K562 (cell line): Measurements from ENCODE around the gene IL25. TPM values are rescaled to one million over a fixed set of nuclear protein-coding genes. Genes with fewer than 3 reads are reported as not detected.
A peak's percentile ranks its signal among the peaks of the same experiment; 100 is the strongest.

Experiments used
- ATAC-seq: fragments of 200-7000 bp; cut with Tn5 transposase; 3 replicates; pipeline ENCODE4 v1.9.1; 2020; ENCODE audit warnings: moderate library complexity
- BruUV-seq: library from RNA; stranded (reverse); fragments of 400-500 nt; replicated peaks from 2 replicates; lab custom pipeline; 2021; lab: Mats Ljungman, UMichigan
- CTCF ChIA-PET: fragments of 300-600 bp; formaldehyde crosslinking; extraction: SDS; loops from one replicate; lab custom pipeline; 2021; ENCODE audit warnings: low intra/inter-chr PET ratio; lab: Yijun Ruan, JAX
- POLR2A ChIA-PET: fragments of 300-600, 350-650 bp; sonication (Branson Sonifier 250); formaldehyde crosslinking; extraction: SDS; loops from one replicate; lab custom pipeline; 2021; ENCODE audit warnings: antibody characterized with exemption, inconsistent platforms; lab: Yijun Ruan, JAX
- DNase-seq, 4 experiments: peaks; one replicate each; pipeline versions ENCODE4 v3.0.0 to v3.0.0-alpha.2; 2011 to 2018; ENCODE audit warnings: low spot score in 3 of 4, mixed read lengths in 3 of 4; ENCODE audit errors: extremely low read depth in 1 of 4
- FAIRE-seq: peaks from 2 replicates; lab custom pipeline; 2011; peaks lifted over from hg19 to GRCh38; lab: Jason Lieb, UNC
- H2AFZ ChIP-seq: 2 replicates; pipeline ENCODE4 v1.6.0; 2011; ENCODE audit warnings: low read depth, low read length, control low read depth, inconsistent platforms
- H3K27ac ChIP-seq: fragments of 200-600 bp; 3 replicates; pipeline ENCODE4 v1.8.0; 2011; ENCODE audit warnings: low read depth, mild to moderate bottlenecking, control low read depth, inconsistent platforms, low read length, moderate library complexity, mixed read lengths; ENCODE audit errors: extremely low read depth
- H3K27me3 ChIP-seq, 2 experiments: fragments of 300-600 bp in 1 of 2; 2 replicates in 1 of 2; 3 replicates in 1 of 2; pipeline versions ENCODE4 v1.6.0 to v1.8.0; 2011; ENCODE audit warnings: inconsistent platforms in 2 of 2, low read length in 2 of 2, mild to moderate bottlenecking in 1 of 2, mixed read lengths in 1 of 2, moderate library complexity in 1 of 2; ENCODE audit not compliant: control insufficient read depth in 2 of 2, insufficient read depth in 2 of 2
- H3K36me3 ChIP-seq: fragments of 300-600 bp; 3 replicates; pipeline ENCODE4 v1.8.0; 2011; ENCODE audit warnings: mild to moderate bottlenecking, low read length, inconsistent platforms; ENCODE audit not compliant: control insufficient read depth, insufficient read depth
- H3K4me1 ChIP-seq, 2 experiments: fragments of 200-600 bp in 1 of 2; replicated peaks in 1 of 2; 2 replicates in 1 of 2; 3 replicates in 1 of 2; pipeline versions ENCODE4 v1.5.1 to v1.8.0; 2011; ENCODE audit warnings: inconsistent platforms in 2 of 2, low read length in 2 of 2, mild to moderate bottlenecking in 1 of 2, mixed read lengths in 1 of 2, moderate library complexity in 1 of 2; ENCODE audit not compliant: control insufficient read depth in 2 of 2, insufficient read depth in 2 of 2
- H3K4me2 ChIP-seq: 2 replicates; pipeline ENCODE4 v1.6.1; 2011; ENCODE audit warnings: low read length, control low read depth, inconsistent platforms, mixed read lengths; ENCODE audit not compliant: insufficient read depth
- H3K4me3 ChIP-seq: fragments of 200-600 bp; sonication (generic), shearing (Covaris generic); 2 replicates; pipeline ENCODE4 v1.5.1; 2016; ENCODE audit warnings: control low read depth, inconsistent platforms
- H3K79me2 ChIP-seq: fragments of 200-600 bp; 3 replicates; pipeline ENCODE4 v1.8.0; 2011; ENCODE audit warnings: low read length, inconsistent platforms; ENCODE audit not compliant: control insufficient read depth, insufficient read depth
- H3K9ac ChIP-seq, 2 experiments: 2 replicates each; pipeline versions ENCODE4 v1.6.0 to v1.6.1; 2011; ENCODE audit warnings: low read depth in 2 of 2, low read length in 2 of 2, control low read depth in 1 of 2, inconsistent platforms in 1 of 2, mild to moderate bottlenecking in 1 of 2, mixed read lengths in 1 of 2; ENCODE audit not compliant: insufficient read depth in 1 of 2
- H3K9me1 ChIP-seq: one replicate; pipeline ENCODE4 v1.6.0; 2011; ENCODE audit warnings: inconsistent platforms, mild to moderate bottlenecking, low read length, moderate library complexity; ENCODE audit not compliant: control insufficient read depth, insufficient read depth
- H3K9me3 ChIP-seq: replicated peaks from 2 replicates; pipeline ENCODE4 v1.5.1; 2011; ENCODE audit warnings: low read depth, low read length, inconsistent platforms; ENCODE audit not compliant: control insufficient read depth, insufficient read depth
- H4K20me1 ChIP-seq: replicated peaks from 2 replicates; pipeline ENCODE4 v1.6.1; 2011; ENCODE audit warnings: low read length, inconsistent platforms, mixed read lengths; ENCODE audit not compliant: control insufficient read depth, insufficient read depth
- MXD1 ChIP-seq: fragments of 250-450 bp; sonication (Bioruptor Pico); IDR thresholded peaks from 2 replicates; pipeline ENCODE4 v1.8.0; 2021; ENCODE audit warnings: borderline replicate concordance, mild to moderate bottlenecking, moderate library complexity; ENCODE audit not compliant: poor library complexity, severe bottlenecking
- ZNF263 ChIP-seq: sonication (generic); formaldehyde crosslinking; IDR thresholded peaks from 2 replicates; pipeline ENCODE4 v1.8.0; 2022; ENCODE audit warnings: mild to moderate bottlenecking, missing genetic modification reagents, borderline replicate concordance
- WGBS: fragments of 100-300 bp; shearing (Covaris generic); methylation state at CpG from one replicate; pipeline ENCODE4 v1.1.6; 2016; ENCODE audit warnings: low coverage, mixed read lengths; ENCODE audit not compliant: insufficient coverage; ENCODE audit errors: missing lambda C conversion rate; 5-methylcytosine and 5-hydroxymethylcytosine counted together
- in situ Hi-C: fragments of 300-500 bp; cut with MboI; formaldehyde crosslinking; loops from 4 replicates; pipeline ENCODE4 v1.15.0; 2018; ENCODE audit warnings: inconsistent platforms, mixed read lengths
- intact Hi-C: fragments of 100-400 bp; cut with micrococcal nuclease; formaldehyde crosslinking; loops from 2 replicates; pipeline ENCODE4 v1.14.2; 2022
- polyA plus RNA-seq, 8 experiments: library from polyadenylated mRNA; depleted of rRNA in 4 of 8; stranded (reverse) in 5 of 8; unstranded in 3 of 8; fragments of >200 nt; fragmentation: Nextera tagmentation in 2 of 8; fragmentation: Illumina TruSeq in 1 of 8; extraction: Ambion mirVana in 2 of 8; extraction: Trizol in 1 of 8; gene quantifications; 2 replicates each; pipeline versions ENCODE4 v1.2.1 to v1.2.3, GENCODE V29; 2011 to 2014; ENCODE audit warnings: inconsistent platforms in 1 of 8, missing spikeins in 1 of 8
- total RNA-seq, 7 experiments: library from RNA; depleted of rRNA in 6 of 7; stranded (reverse); fragments of >200 nt in 6 of 7; fragmentation: Illumina TruSeq in 2 of 7; extraction: Trizol in 2 of 7; gene quantifications; 2 replicates each; pipeline versions ENCODE4 v1.2.1 to v1.2.3, GENCODE V29; 2011 to 2021; ENCODE audit warnings: low replicate concordance in 1 of 7

The IL25 gene
- total and polyA plus RNA-seq, 9 of the 15 experiments (the other 6 are each of a cell fraction or from before 2014, with no cell fraction given), result not detected

- no peak for DNase-seq
- ATAC-seq, result no peak
- no peaks in the 10 kb centered on the region for H4K20me1 ChIP-seq
- no peaks in the 10 kb centered on the region for H3K79me2 ChIP-seq
- no peak for TF ChIP-seq MXD1 (CRISPR knock-in tag)
- TF ChIP-seq ZNF263 (CRISPR knock-in tag), result peak; percentile 91
- H3K4me3 ChIP-seq, result no peak overlapping the region
- H3K27ac ChIP-seq, result no peak overlapping the region
- H3K27me3 ChIP-seq, result peaks cover 14 to 87% of the 10 kb centered on the region in 2 experiments; a peak in 4 of 5 replicates
- no peak overlapping the region for H2AFZ ChIP-seq
- no peaks in the 10 kb centered on the region for H3K4me1 ChIP-seq
- no peaks in the 10 kb centered on the region for H3K9me3 ChIP-seq
- intact Hi-C loops (no loop called here), in situ Hi-C loops (no loop called here)
- ChIA-PET POLR2A (interaction anchor here (0.5 to 1.0 kb wide), 2 partner anchors 13 to 16 kb away, joined by 3 read pairs; no protein-coding TSS in a partner anchor), CTCF (no interaction called here)
- 0% methylated on average over 6 of the region's 14 CpGs for whole genome bisulfite sequencing
- H3K9ac ChIP-seq, result no peak overlapping the region
- FAIRE-seq, result no peak
- BruUV-seq, result no TSS peak
- H3K36me3 ChIP-seq, result no peaks in the 10 kb centered on the region
- no peak overlapping the region for H3K4me2 ChIP-seq
- H3K9me1 ChIP-seq, result no peaks in the 10 kb centered on the region
These were observed 37.5 kb downstream of the IL25 start for GRCh38 chr14:23409966-23410635.
